HG02973 (cell line): ENCODE results near the gene CTNNA1.

Experiments
- ATAC-seq: cut with Tn5 transposase; IDR thresholded peaks from one replicate; pipeline ENCODE4 v1.9.1; 2021; ENCODE audit warnings: moderate library complexity; ENCODE audit not compliant: unreplicated experiment

CTNNA1 gene

DNA sequence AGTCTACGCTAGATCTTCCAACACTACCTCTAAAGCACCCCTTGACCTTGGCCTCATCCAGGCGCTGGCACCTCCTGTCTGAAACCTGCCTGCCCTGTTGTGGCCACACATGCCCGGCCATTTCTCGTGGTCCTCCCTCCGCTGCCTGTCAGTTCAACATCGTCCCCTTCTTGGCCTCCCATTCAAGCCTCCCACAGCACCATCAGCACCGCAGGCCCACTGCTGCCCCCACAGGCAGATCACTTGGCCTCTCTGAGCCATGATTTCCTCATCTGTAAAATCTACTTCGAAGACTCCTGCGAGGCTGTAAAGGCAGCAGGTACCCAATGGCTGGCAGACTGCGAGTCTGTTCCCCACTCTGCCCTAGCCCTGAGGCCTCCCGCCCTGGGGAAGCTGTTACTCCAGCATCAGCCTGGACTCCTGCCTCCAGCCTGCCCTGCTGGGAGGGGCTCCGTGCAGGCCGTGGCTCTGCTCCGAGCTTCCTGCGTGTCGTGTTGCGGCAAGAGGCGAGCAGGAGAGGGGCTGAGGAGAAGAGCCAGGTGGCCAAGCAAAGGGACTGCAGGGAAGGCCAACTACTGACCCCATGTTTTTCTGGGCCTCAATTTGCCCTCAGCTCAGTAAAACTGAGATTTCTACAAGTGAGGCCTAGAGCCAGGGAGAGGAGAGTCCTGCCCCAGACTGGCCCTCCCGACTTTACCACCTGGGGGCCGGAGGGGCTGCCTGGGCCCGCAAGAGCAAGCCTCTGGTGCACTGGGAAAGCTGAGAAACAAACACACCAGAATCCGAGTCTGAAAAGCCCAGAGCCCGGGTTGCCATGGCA, 192.4 kb downstream of the CTNNA1 start:
- ATAC-seq: no peak

- no peak for ATAC-seq
These were observed 193.0 kb downstream of the CTNNA1 start for GRCh38 chr5:138946241-138946623.

GRCh38 chr5:138946831-138947560, 193.8 kb downstream of the CTNNA1 start:
- ATAC-seq: no peak

DNA sequence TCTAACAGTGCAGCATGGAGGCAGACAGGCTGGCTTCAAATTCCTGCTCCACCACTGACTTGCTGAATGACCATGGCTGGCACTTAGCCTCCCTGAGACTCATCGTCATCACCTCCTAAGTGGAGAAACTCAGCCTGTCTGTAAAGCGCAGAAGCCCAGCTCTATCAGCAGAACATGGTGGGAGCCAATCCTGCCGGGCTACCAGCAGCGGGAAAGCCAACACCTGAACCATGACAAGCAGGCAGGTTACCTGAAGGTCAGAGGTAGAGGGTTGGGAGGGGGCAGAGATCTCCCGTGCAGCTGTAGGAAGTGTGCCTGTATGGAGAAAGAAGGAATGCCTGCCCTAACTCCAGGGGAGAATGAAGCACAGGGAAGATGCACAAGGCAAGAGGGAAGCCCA, 194.6 kb downstream of the CTNNA1 start:
- ATAC-seq: no peak

GRCh38 chr5:138948471-138949222, 195.4 kb downstream of the CTNNA1 start:
- ATAC-seq: no peak

DNA sequence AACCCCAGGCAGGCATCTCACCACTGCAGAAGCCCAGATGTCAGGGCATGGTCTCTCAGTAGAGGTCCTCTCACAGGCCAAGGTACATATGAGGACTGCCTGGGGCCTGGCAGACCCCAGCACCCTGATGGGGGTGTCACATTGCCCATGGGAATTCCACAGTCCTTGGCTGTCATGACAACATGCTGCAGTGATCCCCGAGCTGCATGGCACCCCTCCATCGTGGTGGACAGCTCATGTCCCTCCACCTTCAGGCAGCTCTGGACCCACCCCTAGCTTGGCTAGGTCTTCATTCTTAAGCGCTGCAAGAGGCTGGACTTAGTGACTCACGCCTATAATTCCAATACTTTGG, 196.0 kb downstream of the CTNNA1 start:
- no peak for ATAC-seq

DNA sequence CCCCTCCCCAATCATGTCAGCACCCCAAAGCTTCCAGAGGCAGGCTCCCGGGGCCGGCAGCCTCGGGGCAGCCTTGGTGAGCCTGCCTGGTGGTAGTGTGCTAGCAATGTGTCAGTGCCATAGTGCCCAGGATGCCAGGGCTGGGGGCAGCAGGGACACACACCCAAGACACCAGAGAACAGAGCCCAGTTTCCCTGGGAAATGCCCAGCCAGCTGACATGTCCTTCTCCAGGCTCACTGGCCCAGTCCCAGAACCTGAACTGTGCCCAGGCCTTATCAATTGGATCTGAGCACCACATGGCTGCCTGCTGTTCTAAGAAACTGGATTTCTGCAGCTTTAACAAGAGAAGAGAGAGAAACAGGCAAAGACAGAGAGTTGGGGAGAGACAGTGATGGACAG, 196.8 kb downstream of the CTNNA1 start:
- ATAC-seq: no peak

- no peak for ATAC-seq
These were observed 197.3 kb downstream of the CTNNA1 start for GRCh38 chr5:138950421-138951031.

GRCh38 chr5:138951091-138951985, 198.1 kb downstream of the CTNNA1 start:
- ATAC-seq: no peak

GRCh38 chr5:138951986-138952735, 198.9 kb downstream of the CTNNA1 start:
- no peak for ATAC-seq

- ATAC-seq: no peak
These were observed 199.7 kb downstream of the CTNNA1 start for GRCh38 chr5:138952962-138953361.

DNA sequence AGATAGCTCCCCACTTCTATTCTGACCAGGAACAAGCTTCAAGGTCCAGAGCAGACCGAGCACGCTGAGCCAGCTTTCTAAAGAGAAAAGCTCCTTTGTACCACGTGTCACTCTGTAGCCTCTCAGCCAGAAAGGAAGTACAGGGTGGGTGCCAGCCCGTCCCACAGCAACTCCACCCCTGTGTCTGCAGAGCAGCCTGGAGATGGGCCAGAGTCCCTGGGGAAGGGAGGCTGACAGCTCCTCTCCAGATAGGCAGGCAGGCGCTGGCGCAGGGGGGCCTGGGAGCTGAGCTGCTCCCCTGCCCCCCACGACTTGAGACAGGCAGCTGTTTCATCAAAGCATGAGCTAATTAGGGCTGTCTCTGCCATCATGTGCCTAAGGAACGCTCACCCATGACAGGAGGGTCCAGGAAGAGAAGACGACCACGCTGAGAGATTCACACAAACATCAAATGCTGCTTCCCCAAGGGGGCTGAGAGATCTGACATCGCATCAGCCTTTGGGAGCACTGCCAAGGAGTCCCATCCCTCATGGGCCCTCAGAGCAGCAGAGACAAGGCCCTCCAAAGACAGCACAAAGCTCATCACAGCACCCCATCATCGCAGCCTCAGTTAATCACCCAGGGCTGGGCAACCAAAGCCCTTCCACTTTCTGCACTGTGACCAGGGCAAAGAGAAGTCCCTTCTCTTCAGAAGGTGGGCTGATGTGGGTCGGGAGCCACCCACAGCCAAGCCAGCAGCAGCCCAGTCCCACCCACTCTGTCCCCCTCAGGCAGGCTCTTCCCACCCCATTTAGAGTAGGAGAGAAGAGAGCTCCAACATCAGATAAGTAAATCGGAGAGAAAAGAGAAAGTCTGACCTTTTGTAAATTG, 200.4 kb downstream of the CTNNA1 start:
- ATAC-seq: peak; percentile 59

DNA sequence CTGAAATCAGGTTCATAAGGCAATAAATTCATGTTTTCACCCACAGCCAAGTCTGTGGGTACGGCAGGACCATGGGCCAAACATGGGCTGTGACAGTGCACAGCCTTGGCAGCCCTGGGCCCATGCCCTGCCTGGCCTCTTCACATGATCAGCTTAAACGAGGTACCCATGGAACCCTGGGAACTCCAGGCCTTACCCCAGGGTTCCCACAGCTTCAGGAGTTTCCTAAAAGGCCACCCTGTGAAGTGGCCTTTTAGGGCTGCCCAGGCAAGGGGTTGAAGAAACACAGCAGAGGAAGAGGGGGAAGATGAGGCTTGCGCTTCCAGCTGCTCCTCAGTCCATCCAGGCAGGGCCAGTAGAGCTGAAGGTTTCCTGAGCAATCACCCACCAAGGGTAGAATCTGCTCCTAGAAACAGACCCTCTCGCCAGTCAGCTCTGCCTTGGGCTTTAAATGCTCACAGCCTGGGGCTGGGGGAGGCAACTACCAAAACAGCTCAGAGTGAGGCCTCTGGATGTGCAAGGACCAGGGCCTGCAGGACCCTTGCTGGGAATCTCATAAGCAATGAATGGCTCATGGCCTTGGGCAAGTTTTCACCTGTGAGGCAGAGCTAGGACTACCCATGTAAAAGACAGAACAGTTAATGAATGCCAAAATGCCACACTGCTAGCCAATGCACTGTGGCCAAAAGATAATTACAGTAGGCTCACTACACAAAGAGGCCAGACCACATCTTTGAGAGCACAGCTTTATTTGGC, 201.2 kb downstream of the CTNNA1 start:
- no peak for ATAC-seq

DNA sequence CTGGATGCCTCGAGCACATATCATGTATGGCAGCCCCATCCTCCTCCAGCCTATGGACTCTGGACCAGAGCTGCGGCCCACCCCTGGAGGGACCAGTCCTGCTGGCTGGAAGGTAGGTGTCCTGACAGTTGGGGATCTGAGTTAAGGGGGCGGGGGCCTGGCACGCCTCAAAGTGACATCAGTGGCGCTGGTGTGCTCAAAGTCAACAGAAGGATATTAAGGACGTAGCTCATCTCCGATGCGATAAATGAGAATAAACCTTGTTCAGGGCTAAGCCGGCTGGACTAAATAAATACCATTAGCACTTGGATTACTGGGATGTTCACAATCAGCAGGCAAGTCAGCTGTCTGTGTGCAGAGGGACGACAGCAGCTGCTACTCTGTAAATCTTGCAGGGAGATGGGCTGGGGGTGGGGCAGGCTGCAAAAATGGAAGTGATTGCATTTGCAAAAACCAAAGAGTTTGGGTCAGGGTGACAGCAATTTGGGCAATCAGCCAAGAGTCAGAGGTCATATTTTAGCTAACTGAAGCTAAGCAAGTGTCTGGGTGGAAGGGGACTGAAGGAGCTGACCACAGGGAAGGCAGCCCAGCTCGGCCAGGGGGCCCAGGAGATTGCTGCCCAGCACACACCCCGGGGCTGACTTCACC, 201.9 kb downstream of the CTNNA1 start:
- no peak for ATAC-seq

DNA sequence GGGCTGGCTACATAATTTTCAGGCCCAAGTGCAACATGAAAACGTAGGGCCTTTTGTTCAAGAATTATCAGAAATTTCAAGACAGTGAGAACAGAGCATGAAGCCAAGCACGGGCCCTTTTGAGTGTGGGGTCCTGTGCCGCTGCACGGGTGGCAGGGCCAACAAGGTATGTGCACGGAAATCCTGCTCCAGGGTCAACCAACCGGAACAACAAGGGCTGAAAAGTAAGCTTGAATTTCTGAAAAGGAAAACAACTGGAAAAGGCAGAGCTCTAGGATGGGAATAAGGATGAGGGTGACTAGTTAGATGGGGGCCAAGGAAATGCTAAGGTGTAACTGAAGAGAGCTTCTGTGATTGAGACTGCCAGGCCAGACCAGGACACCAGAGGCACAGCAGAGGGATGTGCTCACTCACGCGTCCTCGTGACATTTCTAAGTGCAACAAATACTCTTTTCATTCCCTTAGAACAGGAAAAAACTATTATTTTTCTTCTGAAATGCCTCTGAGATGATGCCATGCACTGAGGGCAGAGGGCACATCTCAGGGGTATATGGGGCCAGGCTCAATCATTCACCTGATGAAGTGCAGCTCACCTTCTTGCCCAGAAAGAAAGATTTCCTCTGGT, 202.6 kb downstream of the CTNNA1 start:
- ATAC-seq: no peak

- ATAC-seq: no peak
These were observed 203.6 kb downstream of the CTNNA1 start for GRCh38 chr5:138956801-138957200.

- ATAC-seq: no peak
These were observed 207.0 kb downstream of the CTNNA1 start for GRCh38 chr5:138960145-138960692.
